RWPE2 (cell line): ENCODE measurements around the gene GPR107.
"Not testable (repeated sequence)": the region's sequence is repeated elsewhere in the genome, so short reads cannot be mapped to it uniquely, and the experiment has no call there.

ENCODE experiments used
- ATAC-seq: fragments of 200-7000 bp; cut with Tn5 transposase; 3 replicates; pipeline ENCODE4 v1.9.1; 2021; ENCODE audit warnings: low read depth
- DNase-seq: peaks from one replicate; pipeline ENCODE4 v3.0.0-alpha.2; 2020; ENCODE audit warnings: low spot score
- H3K27ac ChIP-seq: fragments of 450-650 bp; 2 replicates; pipeline ENCODE4 v1.5.1; 2017; ENCODE audit warnings: mild to moderate bottlenecking; ENCODE audit not compliant: poor library complexity, severe bottlenecking
- H3K27me3 ChIP-seq: fragments of 250-450 bp; sonication (Bioruptor Pico); 2 replicates; pipeline ENCODE4 v1.5.1; 2021; ENCODE audit warnings: mild to moderate bottlenecking, moderate library complexity; ENCODE audit not compliant: insufficient read depth, poor library complexity, severe bottlenecking
- H3K36me3 ChIP-seq: fragments of 250-450 bp; sonication (Bioruptor Pico); 2 replicates; pipeline ENCODE4 v1.5.1; 2020; ENCODE audit warnings: low read depth, mild to moderate bottlenecking, moderate library complexity
- H3K4me1 ChIP-seq: fragments of 250-450 bp; sonication (Bioruptor Pico); 2 replicates; pipeline ENCODE4 v1.5.1; 2021; ENCODE audit warnings: mild to moderate bottlenecking, moderate library complexity; ENCODE audit not compliant: insufficient read depth, poor library complexity, severe bottlenecking
- H3K4me3 ChIP-seq: fragments of 250-450 bp; sonication (Bioruptor Pico); 2 replicates; pipeline ENCODE4 v1.5.1; 2021; ENCODE audit warnings: mild to moderate bottlenecking, moderate library complexity; ENCODE audit not compliant: severe bottlenecking
- H3K9me3 ChIP-seq: fragments of 250-450 bp; sonication (Bioruptor Pico); 2 replicates; pipeline ENCODE4 v1.5.1; 2021; ENCODE audit warnings: mild to moderate bottlenecking, moderate library complexity; ENCODE audit not compliant: severe bottlenecking
- TF ChIP-seq, protein P1 (sequence below): fragments of 450-650 bp; IDR thresholded peaks from one replicate; pipeline ENCODE4 v1.5.1; 2017; ENCODE audit warnings: mild to moderate bottlenecking, moderate library complexity; ENCODE audit not compliant: poor library complexity, severe bottlenecking

The GPR107 gene

DNA sequence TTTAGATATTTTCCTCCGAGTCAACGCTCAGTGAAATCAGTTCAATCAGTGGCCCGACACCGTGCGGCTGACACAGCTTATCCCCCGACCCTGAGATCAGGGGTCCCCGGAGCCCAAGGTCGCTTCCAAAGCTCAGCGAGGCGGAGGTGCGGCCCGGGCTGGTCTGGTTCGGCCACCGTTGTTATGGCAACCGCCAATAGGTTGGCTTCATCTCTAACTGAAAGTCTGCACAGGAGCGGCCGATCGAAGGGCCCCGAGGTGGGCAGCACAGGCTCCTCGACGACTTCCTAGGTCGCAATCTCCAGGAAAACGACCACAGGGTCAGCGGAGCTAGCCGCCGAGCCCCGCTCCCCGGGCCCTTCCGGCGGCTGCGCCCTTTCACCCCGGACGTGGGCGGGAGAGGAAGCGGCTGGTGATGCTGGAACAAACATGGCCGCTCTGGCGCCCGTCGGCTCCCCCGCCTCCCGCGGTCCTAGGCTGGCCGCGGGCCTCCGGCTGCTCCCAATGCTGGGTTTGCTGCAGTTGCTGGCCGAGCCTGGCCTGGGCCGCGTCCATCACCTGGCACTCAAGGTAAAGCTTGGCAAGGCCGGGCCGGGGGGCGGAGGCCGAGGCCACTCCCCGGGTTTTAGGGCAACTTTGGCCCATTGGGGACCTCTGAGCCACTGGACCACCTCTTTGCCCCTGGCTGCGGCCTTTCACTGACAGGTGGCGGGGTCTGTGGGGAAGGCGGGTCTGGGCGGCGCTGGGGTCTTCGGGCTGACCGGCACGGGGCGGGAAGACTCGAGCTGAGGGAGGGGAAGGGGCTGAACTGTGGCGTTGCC lies at the start of gene GPR107:
Gene GPR107 (plus strand): TSS at position 403 of the 821 bp plus-strand sequence. CDS start 27 bp downstream, at position 430.
- TF ChIP-seq, protein P1, sequence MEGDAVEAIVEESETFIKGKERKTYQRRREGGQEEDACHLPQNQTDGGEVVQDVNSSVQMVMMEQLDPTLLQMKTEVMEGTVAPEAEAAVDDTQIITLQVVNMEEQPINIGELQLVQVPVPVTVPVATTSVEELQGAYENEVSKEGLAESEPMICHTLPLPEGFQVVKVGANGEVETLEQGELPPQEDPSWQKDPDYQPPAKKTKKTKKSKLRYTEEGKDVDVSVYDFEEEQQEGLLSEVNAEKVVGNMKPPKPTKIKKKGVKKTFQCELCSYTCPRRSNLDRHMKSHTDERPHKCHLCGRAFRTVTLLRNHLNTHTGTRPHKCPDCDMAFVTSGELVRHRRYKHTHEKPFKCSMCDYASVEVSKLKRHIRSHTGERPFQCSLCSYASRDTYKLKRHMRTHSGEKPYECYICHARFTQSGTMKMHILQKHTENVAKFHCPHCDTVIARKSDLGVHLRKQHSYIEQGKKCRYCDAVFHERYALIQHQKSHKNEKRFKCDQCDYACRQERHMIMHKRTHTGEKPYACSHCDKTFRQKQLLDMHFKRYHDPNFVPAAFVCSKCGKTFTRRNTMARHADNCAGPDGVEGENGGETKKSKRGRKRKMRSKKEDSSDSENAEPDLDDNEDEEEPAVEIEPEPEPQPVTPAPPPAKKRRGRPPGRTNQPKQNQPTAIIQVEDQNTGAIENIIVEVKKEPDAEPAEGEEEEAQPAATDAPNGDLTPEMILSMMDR: no peak
- Histone ChIP-seq H3K9me3 (no peaks in the 10 kb centered on the region), H3K4me3 (peak within 1 kb of the TSS; percentile 98), H3K27ac (peak within 1 kb of the TSS; percentile 61), H3K27me3 (no peaks in the 10 kb centered on the region), H3K4me1 (peaks cover 12% of the 10 kb centered on the region), H3K36me3 (peaks cover 9% of the 10 kb centered on the region; the same call in 1 of the 2 replicates)
- DNase-seq (no peak), ATAC-seq (peak; percentile 94)

DNA sequence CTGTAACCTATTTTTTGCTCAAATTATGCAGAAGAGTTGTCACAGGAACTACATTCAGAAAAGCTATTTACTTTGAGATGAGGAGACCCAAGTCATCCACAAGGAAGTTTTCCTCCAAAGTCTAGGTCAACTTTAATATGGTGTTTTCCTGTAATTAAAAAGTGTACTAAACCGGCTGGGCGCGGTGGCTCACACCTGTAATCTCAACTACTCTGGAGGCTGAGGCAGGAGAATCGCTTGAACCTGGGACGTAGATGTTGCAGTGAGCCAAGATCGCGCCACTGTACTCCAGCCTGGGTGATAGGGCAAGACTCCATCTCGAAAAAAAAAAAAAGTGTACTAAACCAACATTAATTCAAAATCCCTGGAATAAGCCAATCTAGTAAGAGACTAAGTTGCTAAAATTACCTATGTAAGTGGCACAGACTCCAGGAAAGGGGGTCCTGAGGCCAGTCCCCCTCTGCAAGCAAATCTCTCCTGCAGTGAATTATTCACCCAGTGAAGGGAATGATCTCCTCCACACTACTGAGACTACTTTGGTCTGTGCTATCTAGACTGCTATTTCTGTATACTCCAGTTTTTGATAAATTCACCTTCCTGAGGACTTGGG lies 49.7 kb upstream of the GPR107 start:
- no peaks in the 10 kb centered on the region for H3K9me3 ChIP-seq
- no peak overlapping the region for H3K4me3 ChIP-seq

DNA sequence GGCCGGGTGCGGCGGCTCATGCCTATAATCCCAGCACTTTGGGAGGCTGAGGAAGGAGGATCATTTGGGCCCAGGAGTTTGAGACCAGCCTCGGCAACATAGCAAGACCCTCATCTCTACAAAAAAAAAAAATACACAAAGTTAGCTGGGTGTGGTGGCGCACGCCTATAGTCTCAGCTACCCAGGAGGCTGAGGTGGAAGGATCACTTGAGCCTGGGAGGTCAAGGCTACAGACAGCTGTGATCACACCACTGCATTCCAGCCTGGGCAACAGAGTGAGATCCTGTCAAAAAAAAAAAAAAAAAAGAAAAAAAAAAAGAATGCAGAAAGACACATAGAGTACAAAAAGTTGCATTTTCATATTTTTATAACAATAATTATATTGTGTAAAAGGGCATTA lies 46.8 kb upstream of the GPR107 start:
- not testable (repeated sequence) for H3K9me3 ChIP-seq, DNase-seq, H3K36me3 ChIP-seq, H3K4me3 ChIP-seq, H3K27ac ChIP-seq, ATAC-seq, H3K27me3 ChIP-seq, H3K4me1 ChIP-seq

More for the DNA sequence above, 49.7 kb upstream of the GPR107 start:
- TF ChIP-seq, protein P1: no peak
- H3K27ac ChIP-seq: no peak overlapping the region
- no peaks in the 10 kb centered on the region for H3K27me3 ChIP-seq
- H3K36me3 ChIP-seq: no peaks in the 10 kb centered on the region
- DNase-seq: no peak
- no peaks in the 10 kb centered on the region for H3K4me1 ChIP-seq
- no peak for ATAC-seq

DNA sequence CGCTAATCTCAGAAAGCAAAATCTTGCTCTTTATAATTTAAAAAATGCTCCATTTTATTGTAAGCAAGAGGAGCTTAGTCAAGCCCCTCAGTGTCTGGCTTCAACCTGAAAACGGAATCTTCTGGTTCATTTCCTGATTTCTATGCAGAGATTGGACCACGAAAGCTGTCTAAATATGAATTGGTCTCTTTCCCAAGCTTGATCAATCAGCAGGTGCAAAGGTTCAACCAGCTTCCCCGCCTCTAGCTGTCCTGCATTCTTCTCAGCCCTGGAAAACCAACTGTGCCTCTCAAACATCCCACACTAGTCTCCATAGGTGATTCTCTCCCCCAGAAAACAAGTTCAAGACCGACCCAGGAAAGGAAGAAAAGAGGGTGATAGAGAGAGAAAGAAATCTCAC lies 45.2 kb upstream of the GPR107 start:
- Histone ChIP-seq H3K4me1 (no peaks in the 10 kb centered on the region), H3K27ac (no peak overlapping the region), H3K27me3 (no peaks in the 10 kb centered on the region), H3K4me3 (no peak overlapping the region), H3K9me3 (peaks cover 3% of the 10 kb centered on the region), H3K36me3 (no peaks in the 10 kb centered on the region)
- TF ChIP-seq, protein P1: no peak
- DNase-seq: no peak
- ATAC-seq: no peak

- not testable (repeated sequence) for H3K27ac ChIP-seq, H3K4me1 ChIP-seq, H3K9me3 ChIP-seq, ATAC-seq, H3K27me3 ChIP-seq, H3K4me3 ChIP-seq, H3K36me3 ChIP-seq, DNase-seq
Observed at GRCh38 chr9:130009546-130009945, 44.2 kb upstream of the GPR107 start.
